ENCODE data around the gene ATRNL1. TPM values are rescaled to one million over a fixed set of nuclear protein-coding genes. Genes with fewer than 3 reads are reported as not detected.

ATRNL1 gene
- total and polyA plus RNA-seq, 4 donors = 0.40 to 26.9 (median 5.3) TPM

- DNase-seq (ENCODE audit: low spot score) = no peak
- 87% methylated on average over 2 of the region's 2 CpGs for WGBS
- Histone ChIP-seq H3K4me1 (ENCODE audit: control insufficient read depth in 4 of 4, insufficient read depth in 4 of 4, low read length in 3 of 4) (no peaks in the 10 kb centered on the region), H3K27ac (ENCODE audit: low read depth in 1 of 2, low read length in 2 of 2) (no peak overlapping the region), H3K9ac (ENCODE audit: low read depth in 1 of 2, low read length in 2 of 2) (no peak overlapping the region), H3K36me3 (ENCODE audit: control insufficient read depth in 4 of 4, insufficient read depth in 3 of 4, low read depth in 1 of 4, low read length in 3 of 4) (no peaks in the 10 kb centered on the region), H3K9me3 (ENCODE audit: control insufficient read depth in 4 of 4, low read length in 3 of 4) (peaks cover 0 to 2% (median 0%) of the 10 kb centered on the region in 4 donors), H3K4me3 (ENCODE audit: low read depth in 1 of 3, low read length in 3 of 3) (no peak overlapping the region), H3K27me3 (ENCODE audit: control insufficient read depth in 4 of 4, insufficient read depth in 4 of 4, low read length in 3 of 4) (no peaks in the 10 kb centered on the region)
- TF ChIP-seq ATF3 (IDR thresholded peaks at IDR 0.05) (no peak), RAD21 (IDR thresholded peaks at IDR 0.05) (no peak), SP1 (IDR thresholded peaks at IDR 0.05) (no peak), EGR1 (IDR thresholded peaks at IDR 0.05; ENCODE audit: low read depth in 2 of 2) (no peak), CTCF (IDR thresholded peaks at IDR 0.05; ENCODE audit: low read depth, low read length, missing input control) (no peak), RXRA (IDR thresholded peaks at IDR 0.05) (no peak), FOXA1 (IDR thresholded peaks at IDR 0.05) (no peak), FOXA2 (IDR thresholded peaks at IDR 0.05) (no peak), HNF4G (IDR thresholded peaks at IDR 0.05) (no peak), TAF1 (conservative IDR thresholded peaks at IDR 0.05) (no peak), JUND (IDR thresholded peaks at IDR 0.05) (no peak)
- TF ChIP-seq, protein P1, sequence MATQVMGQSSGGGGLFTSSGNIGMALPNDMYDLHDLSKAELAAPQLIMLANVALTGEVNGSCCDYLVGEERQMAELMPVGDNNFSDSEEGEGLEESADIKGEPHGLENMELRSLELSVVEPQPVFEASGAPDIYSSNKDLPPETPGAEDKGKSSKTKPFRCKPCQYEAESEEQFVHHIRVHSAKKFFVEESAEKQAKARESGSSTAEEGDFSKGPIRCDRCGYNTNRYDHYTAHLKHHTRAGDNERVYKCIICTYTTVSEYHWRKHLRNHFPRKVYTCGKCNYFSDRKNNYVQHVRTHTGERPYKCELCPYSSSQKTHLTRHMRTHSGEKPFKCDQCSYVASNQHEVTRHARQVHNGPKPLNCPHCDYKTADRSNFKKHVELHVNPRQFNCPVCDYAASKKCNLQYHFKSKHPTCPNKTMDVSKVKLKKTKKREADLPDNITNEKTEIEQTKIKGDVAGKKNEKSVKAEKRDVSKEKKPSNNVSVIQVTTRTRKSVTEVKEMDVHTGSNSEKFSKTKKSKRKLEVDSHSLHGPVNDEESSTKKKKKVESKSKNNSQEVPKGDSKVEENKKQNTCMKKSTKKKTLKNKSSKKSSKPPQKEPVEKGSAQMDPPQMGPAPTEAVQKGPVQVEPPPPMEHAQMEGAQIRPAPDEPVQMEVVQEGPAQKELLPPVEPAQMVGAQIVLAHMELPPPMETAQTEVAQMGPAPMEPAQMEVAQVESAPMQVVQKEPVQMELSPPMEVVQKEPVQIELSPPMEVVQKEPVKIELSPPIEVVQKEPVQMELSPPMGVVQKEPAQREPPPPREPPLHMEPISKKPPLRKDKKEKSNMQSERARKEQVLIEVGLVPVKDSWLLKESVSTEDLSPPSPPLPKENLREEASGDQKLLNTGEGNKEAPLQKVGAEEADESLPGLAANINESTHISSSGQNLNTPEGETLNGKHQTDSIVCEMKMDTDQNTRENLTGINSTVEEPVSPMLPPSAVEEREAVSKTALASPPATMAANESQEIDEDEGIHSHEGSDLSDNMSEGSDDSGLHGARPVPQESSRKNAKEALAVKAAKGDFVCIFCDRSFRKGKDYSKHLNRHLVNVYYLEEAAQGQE (IDR thresholded peaks at IDR 0.05) = no peak
Measured at GRCh38 chr10:115604627-115605026, 511.5 kb downstream of the ATRNL1 start.

- WGBS = 75% methylated on average over 1 of the region's 1 CpG
- H3K4me3 ChIP-seq (ENCODE audit: low read depth in 1 of 3, low read length in 3 of 3) = no peak overlapping the region
- H3K9me3 ChIP-seq (ENCODE audit: control insufficient read depth in 4 of 4, low read length in 3 of 4) = peaks cover 0 to 3% (median 0%) of the 10 kb centered on the region in 4 donors
- no peak for DNase-seq (ENCODE audit: low spot score)
- no peaks in the 10 kb centered on the region for H3K36me3 ChIP-seq (ENCODE audit: control insufficient read depth in 4 of 4, insufficient read depth in 3 of 4, low read depth in 1 of 4, low read length in 3 of 4)
- no peak overlapping the region for H3K27ac ChIP-seq (ENCODE audit: low read depth in 1 of 2, low read length in 2 of 2)
- no peaks in the 10 kb centered on the region for H3K4me1 ChIP-seq (ENCODE audit: control insufficient read depth in 4 of 4, insufficient read depth in 4 of 4, low read length in 3 of 4)
- H3K9ac ChIP-seq (ENCODE audit: low read depth in 1 of 2, low read length in 2 of 2) = no peak overlapping the region
- no peaks in the 10 kb centered on the region for H3K27me3 ChIP-seq (ENCODE audit: control insufficient read depth in 4 of 4, insufficient read depth in 4 of 4, low read length in 3 of 4)
- TF ChIP-seq EGR1 (IDR thresholded peaks at IDR 0.05; ENCODE audit: low read depth in 2 of 2) (no peak), RXRA (IDR thresholded peaks at IDR 0.05) (no peak), GABPA (IDR thresholded peaks at IDR 0.05 in 1 of 2, conservative IDR thresholded peaks at IDR 0.05 in 1 of 2) (no peak), YY1 (IDR thresholded peaks at IDR 0.05) (no peak), NR2F2 (IDR thresholded peaks at IDR 0.05) (no peak), FOXA2 (IDR thresholded peaks at IDR 0.05) (no peak), HNF4G (IDR thresholded peaks at IDR 0.05) (no peak), SP1 (IDR thresholded peaks at IDR 0.05) (no peak), TAF1 (conservative IDR thresholded peaks at IDR 0.05) (no peak), ATF3 (IDR thresholded peaks at IDR 0.05) (no peak), CTCF (IDR thresholded peaks at IDR 0.05; ENCODE audit: low read depth, low read length, missing input control) (no peak), ZBTB33 (IDR thresholded peaks at IDR 0.05) (no peak), JUND (IDR thresholded peaks at IDR 0.05) (no peak)
- TF ChIP-seq, protein P2, sequence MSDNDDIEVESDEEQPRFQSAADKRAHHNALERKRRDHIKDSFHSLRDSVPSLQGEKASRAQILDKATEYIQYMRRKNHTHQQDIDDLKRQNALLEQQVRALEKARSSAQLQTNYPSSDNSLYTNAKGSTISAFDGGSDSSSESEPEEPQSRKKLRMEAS (IDR thresholded peaks at IDR 0.05) = no peak
- TF ChIP-seq, protein P1 (IDR thresholded peaks at IDR 0.05) = no peak
Measured at GRCh38 chr10:115606086-115606485, 512.9 kb downstream of the ATRNL1 start.

Data from liver (tissue), 9 donors.